Nephron (organoid): ENCODE data around the gene LNX1.

ENCODE experiments used
- H3K27ac Mint-ChIP-seq, 3 experiments: 2 replicates each; pipeline ENCODE4 v1.8.0; 2020; ENCODE audit warnings: mixed read lengths in 3 of 3, mild to moderate bottlenecking in 2 of 3, moderate library complexity in 1 of 3
- H3K27me3 Mint-ChIP-seq: 2 replicates; pipeline ENCODE4 v1.8.0; 2021; ENCODE audit warnings: low read depth, mild to moderate bottlenecking, moderate library complexity, mixed read lengths
- H3K36me3 Mint-ChIP-seq: 2 replicates; pipeline ENCODE4 v1.8.0; 2020; ENCODE audit warnings: low read depth, mixed read lengths
- H3K4me1 Mint-ChIP-seq: 2 replicates; pipeline ENCODE4 v1.8.0; 2020; ENCODE audit warnings: mixed read lengths
- H3K4me3 Mint-ChIP-seq, 3 experiments: 2 replicates each; pipeline ENCODE4 v1.8.0; 2020; ENCODE audit warnings: mild to moderate bottlenecking in 3 of 3, mixed read lengths in 3 of 3, moderate library complexity in 2 of 3
- H3K9me3 Mint-ChIP-seq: 2 replicates; pipeline ENCODE4 v1.8.0; 2020; ENCODE audit warnings: mixed read lengths
- CTCF ChIP-seq, 3 experiments: fragments of 200-600 bp; sonication (generic); IDR thresholded peaks; one replicate each; pipeline ENCODE4 v1.5.0; 2021; ENCODE audit warnings: antibody characterized with exemption in 3 of 3; ENCODE audit not compliant: unreplicated experiment in 3 of 3

Gene LNX1

GRCh38 chr4:53494851-53495250 lies 96.4 kb downstream of the LNX1 start:
- no peak overlapping the region for H3K4me3 Mint-ChIP-seq
- peaks cover 8% of the 10 kb centered on the region for H3K36me3 Mint-ChIP-seq
- no peaks in the 10 kb centered on the region for H3K9me3 Mint-ChIP-seq
- no peak for TF ChIP-seq CTCF (IDR thresholded peaks at IDR 0.05; ENCODE audit: unreplicated experiment in 3 of 3)
- peaks cover 57% of the 10 kb centered on the region for H3K4me1 Mint-ChIP-seq
- H3K27ac Mint-ChIP-seq = peak overlapping the region in 1 of 3 experiments; percentile 4
- peaks cover 7% of the 10 kb centered on the region for H3K27me3 Mint-ChIP-seq

GRCh38 chr4:53490965-53491622 lies 100.2 kb downstream of the LNX1 start:
- peaks cover 8% of the 10 kb centered on the region for H3K36me3 Mint-ChIP-seq
- peak overlapping the region; percentile 84 to 93 (median 89) for H3K27ac Mint-ChIP-seq
- H3K4me1 Mint-ChIP-seq = peaks cover 28% of the 10 kb centered on the region
- TF ChIP-seq CTCF (IDR thresholded peaks at IDR 0.05; ENCODE audit: unreplicated experiment in 3 of 3) = peak; percentile 66 to 72 (median 69)
- peaks cover 6% of the 10 kb centered on the region for H3K27me3 Mint-ChIP-seq
- H3K9me3 Mint-ChIP-seq = no peaks in the 10 kb centered on the region
- H3K4me3 Mint-ChIP-seq = peak overlapping the region in 1 of 3 experiments; percentile 37

GRCh38 chr4:53490161-53490956 lies 100.9 kb downstream of the LNX1 start:
- Mint-ChIP-seq H3K27me3 (peaks cover 4% of the 10 kb centered on the region), H3K9me3 (no peaks in the 10 kb centered on the region), H3K4me1 (peaks cover 28% of the 10 kb centered on the region), H3K4me3 (peak overlapping the region in 1 of 3 experiments; percentile 37), H3K36me3 (peaks cover 8% of the 10 kb centered on the region), H3K27ac (peak overlapping the region; percentile 84 to 93 (median 89))
- no peak for TF ChIP-seq CTCF (IDR thresholded peaks at IDR 0.05; ENCODE audit: unreplicated experiment in 3 of 3)

GRCh38 chr4:53489279-53489889 lies 101.9 kb downstream of the LNX1 start:
- no peak overlapping the region for H3K4me3 Mint-ChIP-seq
- H3K27me3 Mint-ChIP-seq = peaks cover 4% of the 10 kb centered on the region
- no peak overlapping the region for H3K27ac Mint-ChIP-seq
- TF ChIP-seq CTCF (IDR thresholded peaks at IDR 0.05; ENCODE audit: unreplicated experiment in 3 of 3) = no peak
- H3K9me3 Mint-ChIP-seq = no peaks in the 10 kb centered on the region
- peaks cover 28% of the 10 kb centered on the region for H3K4me1 Mint-ChIP-seq
- peaks cover 8% of the 10 kb centered on the region for H3K36me3 Mint-ChIP-seq

GRCh38 chr4:53487766-53488165 lies 103.5 kb downstream of the LNX1 start:
- peaks cover 28% of the 10 kb centered on the region for H3K4me1 Mint-ChIP-seq

More at GRCh38 chr4:53487766-53488165, 103.5 kb downstream of the LNX1 start:
- no peak for TF ChIP-seq CTCF (IDR thresholded peaks at IDR 0.05; ENCODE audit: unreplicated experiment in 3 of 3)
- Mint-ChIP-seq H3K27me3 (no peaks in the 10 kb centered on the region), H3K9me3 (no peaks in the 10 kb centered on the region), H3K4me3 (no peak overlapping the region), H3K36me3 (peaks cover 8% of the 10 kb centered on the region), H3K27ac (no peak overlapping the region)
